ENCODE results near the gene TOR1AIP1.

DNA sequence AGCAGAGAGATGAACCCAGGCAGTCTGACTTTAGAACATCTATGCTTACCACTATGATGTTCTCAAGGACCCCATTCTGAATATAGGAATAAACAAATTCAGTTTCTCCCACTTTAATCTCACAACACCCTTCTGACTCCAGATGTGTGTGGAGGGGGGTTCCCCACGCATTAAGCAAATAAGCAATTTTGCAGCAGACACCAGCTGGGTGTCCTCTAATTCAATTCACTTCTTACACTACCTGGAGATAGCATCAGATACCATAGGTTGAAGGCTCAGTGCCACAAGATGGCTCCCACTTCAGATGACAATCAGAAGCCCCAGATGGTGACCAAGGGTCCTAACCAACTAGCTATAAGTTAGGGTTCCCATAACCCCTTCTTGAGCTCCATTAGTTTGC, 42.2 kb downstream of the TOR1AIP1 start:
- TF ChIP-seq EP300 (IDR thresholded peaks at IDR 0.05) (no peak), POLR2A (IDR thresholded peaks at IDR 0.05) (no peak), POLR2AphosphoS5 (IDR thresholded peaks at IDR 0.05) (no peak)
- TF ChIP-seq, protein P1, sequence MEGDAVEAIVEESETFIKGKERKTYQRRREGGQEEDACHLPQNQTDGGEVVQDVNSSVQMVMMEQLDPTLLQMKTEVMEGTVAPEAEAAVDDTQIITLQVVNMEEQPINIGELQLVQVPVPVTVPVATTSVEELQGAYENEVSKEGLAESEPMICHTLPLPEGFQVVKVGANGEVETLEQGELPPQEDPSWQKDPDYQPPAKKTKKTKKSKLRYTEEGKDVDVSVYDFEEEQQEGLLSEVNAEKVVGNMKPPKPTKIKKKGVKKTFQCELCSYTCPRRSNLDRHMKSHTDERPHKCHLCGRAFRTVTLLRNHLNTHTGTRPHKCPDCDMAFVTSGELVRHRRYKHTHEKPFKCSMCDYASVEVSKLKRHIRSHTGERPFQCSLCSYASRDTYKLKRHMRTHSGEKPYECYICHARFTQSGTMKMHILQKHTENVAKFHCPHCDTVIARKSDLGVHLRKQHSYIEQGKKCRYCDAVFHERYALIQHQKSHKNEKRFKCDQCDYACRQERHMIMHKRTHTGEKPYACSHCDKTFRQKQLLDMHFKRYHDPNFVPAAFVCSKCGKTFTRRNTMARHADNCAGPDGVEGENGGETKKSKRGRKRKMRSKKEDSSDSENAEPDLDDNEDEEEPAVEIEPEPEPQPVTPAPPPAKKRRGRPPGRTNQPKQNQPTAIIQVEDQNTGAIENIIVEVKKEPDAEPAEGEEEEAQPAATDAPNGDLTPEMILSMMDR (IDR thresholded peaks at IDR 0.05), result no peak
